Dendritic cell treated with granulocyte-macrophage colony-stimulating factor and Interleukin-4, amounts not matched to agents 40 ng/mL and 50 ng/mL, for 4 days (primary cell): ENCODE measurements around the gene CRELD2.
A peak's percentile ranks its signal among the peaks of the same experiment; 100 is the strongest.

ENCODE experiments used
- H3K27ac Mint-ChIP-seq: one replicate; pipeline ENCODE4 v1.8.0; 2022; ENCODE audit warnings: mild to moderate bottlenecking, mixed read lengths
- H3K27me3 Mint-ChIP-seq: one replicate; pipeline ENCODE4 v1.8.0; 2022; ENCODE audit warnings: mild to moderate bottlenecking, mixed read lengths
- H3K36me3 Mint-ChIP-seq: one replicate; pipeline ENCODE4 v1.8.0; 2022; ENCODE audit warnings: low read depth, mixed read lengths
- H3K4me1 Mint-ChIP-seq: one replicate; pipeline ENCODE4 v1.8.0; 2022; ENCODE audit warnings: low read depth, mixed read lengths
- H3K4me3 Mint-ChIP-seq: one replicate; pipeline ENCODE4 v1.8.0; 2022; ENCODE audit warnings: mild to moderate bottlenecking, moderate library complexity, mixed read lengths
- H3K9me3 Mint-ChIP-seq: one replicate; pipeline ENCODE4 v1.8.0; 2022; ENCODE audit warnings: mixed read lengths
- intact Hi-C: fragments of 100-400 bp; cut with micrococcal nuclease; formaldehyde crosslinking; loops from one replicate; pipeline ENCODE4 v1.15.0; 2022

CRELD2 gene

GRCh38 chr22:49962012-49962750 lies 43.7 kb downstream of the CRELD2 start:
- H3K9me3 Mint-ChIP-seq = no peaks in the 10 kb centered on the region
- peak overlapping the region; percentile 97 for H3K27ac Mint-ChIP-seq
- H3K27me3 Mint-ChIP-seq = no peaks in the 10 kb centered on the region
- H3K36me3 Mint-ChIP-seq = peaks cover 56% of the 10 kb centered on the region
- H3K4me3 Mint-ChIP-seq = peak overlapping the region; percentile 99
- H3K4me1 Mint-ChIP-seq = peaks cover 67% of the 10 kb centered on the region
- intact Hi-C loops = no loop called here

GRCh38 chr22:49962751-49963646 lies 44.6 kb downstream of the CRELD2 start:
- Mint-ChIP-seq H3K4me1 (peaks cover 68% of the 10 kb centered on the region), H3K9me3 (no peaks in the 10 kb centered on the region), H3K27ac (peak overlapping the region; percentile 97), H3K36me3 (peaks cover 60% of the 10 kb centered on the region), H3K4me3 (peak overlapping the region; percentile 99), H3K27me3 (no peaks in the 10 kb centered on the region)
- intact Hi-C loops = no loop called here

GRCh38 chr22:49963647-49964026 lies 45.2 kb downstream of the CRELD2 start:
- intact Hi-C loops = no loop called here
- Mint-ChIP-seq H3K27me3 (no peaks in the 10 kb centered on the region), H3K4me3 (peak overlapping the region; percentile 99), H3K27ac (peak overlapping the region; percentile 97), H3K9me3 (no peaks in the 10 kb centered on the region), H3K4me1 (peaks cover 68% of the 10 kb centered on the region), H3K36me3 (peaks cover 61% of the 10 kb centered on the region)

DNA sequence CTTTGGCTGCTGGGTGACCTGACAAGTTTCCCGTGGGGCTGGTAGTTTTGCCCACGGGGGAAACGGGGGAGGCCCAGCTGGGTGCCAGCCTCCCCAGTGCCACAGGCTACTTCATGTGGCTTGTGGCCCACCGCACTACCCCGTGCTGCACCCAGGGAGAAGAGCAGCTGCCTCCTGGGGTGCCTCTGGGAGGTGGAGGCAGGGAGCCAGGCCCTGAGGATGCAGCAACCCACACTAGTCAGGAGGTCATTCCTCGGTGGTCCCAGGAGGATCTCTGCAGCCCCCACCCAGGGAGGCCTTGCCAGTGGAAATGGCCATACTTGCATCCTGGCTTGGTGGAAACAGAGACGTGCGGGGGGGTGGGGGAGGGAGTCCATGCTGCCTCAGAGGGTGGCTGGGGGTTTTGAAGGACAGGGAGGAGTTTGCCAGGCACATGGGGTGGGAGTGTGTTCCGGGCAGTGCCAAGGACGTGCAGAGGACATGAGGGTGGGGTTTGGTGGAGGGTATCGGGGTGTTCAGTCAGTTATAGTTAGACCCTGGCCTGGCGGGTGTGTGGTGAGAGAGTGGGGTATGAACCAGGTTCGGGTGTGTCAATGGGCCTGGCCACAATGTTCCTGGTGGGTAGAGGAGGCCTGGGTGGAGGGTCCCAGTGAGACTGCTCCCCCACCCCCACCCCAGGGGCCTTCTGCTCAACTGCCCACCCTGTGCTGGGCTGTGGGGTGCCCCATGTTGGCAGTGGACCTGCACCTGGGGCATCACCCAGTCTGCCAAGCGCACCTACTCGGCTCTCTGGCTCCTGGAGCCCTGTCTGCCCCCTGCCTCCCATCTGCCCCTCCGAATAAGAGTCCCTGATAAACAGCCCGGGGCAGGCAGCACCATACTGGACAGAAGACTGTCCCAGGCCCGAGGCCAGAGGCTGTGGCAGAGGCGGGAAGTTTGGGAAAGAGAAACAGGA lies 46.0 kb downstream of the CRELD2 start:
- intact Hi-C loops = no loop called here
- no peaks in the 10 kb centered on the region for H3K27me3 Mint-ChIP-seq
- peak overlapping the region; percentile 97 for H3K27ac Mint-ChIP-seq
- H3K4me3 Mint-ChIP-seq = peak overlapping the region; percentile 99
- peaks cover 61% of the 10 kb centered on the region for H3K36me3 Mint-ChIP-seq
- H3K9me3 Mint-ChIP-seq = no peaks in the 10 kb centered on the region
- peaks cover 65% of the 10 kb centered on the region for H3K4me1 Mint-ChIP-seq

DNA sequence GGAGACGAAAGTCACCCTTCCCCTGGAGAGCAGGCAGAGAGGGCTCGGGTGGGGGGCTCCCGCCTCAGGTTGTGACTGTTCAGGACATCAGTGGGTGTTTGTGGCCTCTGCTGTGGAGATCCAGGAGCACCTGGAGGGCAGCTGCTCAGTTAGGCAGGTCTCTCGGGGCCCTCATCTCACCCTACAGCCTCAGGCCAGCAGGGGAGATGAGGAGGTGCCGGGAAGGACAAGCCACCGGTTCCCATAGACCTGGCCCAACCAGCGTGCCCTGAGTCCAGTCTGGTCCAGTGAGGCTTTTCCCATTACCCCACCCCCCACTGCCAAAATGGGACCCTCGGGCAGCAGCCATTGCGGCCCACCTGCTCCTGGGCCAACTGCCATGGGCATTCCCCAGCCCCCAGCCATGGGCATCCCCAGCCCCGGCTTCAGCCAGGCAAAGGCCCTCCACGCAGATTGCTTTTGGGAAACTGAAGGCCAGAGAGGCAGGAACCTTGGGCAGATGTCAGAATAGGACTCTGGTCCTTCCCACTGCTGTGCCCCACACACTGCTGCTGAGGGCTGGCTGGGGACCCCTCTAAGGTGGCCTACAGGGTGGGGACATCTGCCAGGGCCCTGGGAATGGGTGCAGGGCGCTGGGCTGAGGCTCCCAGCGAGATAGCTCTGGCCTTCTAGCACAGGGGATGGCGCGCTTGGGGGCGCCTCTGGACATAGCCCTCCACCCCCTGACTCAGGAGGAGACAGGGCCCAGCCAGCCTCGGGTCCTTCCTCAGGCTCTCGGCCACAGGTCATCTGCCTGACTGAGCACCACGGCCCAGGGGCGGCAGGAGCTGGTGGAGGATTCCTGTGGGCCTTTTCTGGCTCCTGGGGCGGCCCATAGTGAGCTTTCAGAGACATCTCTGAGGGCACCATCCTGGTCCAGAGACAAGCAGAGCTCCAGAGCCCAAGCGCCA lies 46.9 kb downstream of the CRELD2 start:
- intact Hi-C loops = no loop called here
- H3K4me1 Mint-ChIP-seq = peaks cover 72% of the 10 kb centered on the region
- peaks cover 61% of the 10 kb centered on the region for H3K36me3 Mint-ChIP-seq
- H3K27me3 Mint-ChIP-seq = no peaks in the 10 kb centered on the region
- no peaks in the 10 kb centered on the region for H3K9me3 Mint-ChIP-seq
- peak overlapping the region; percentile 99 for H3K4me3 Mint-ChIP-seq
- H3K27ac Mint-ChIP-seq = peak overlapping the region; percentile 97

DNA sequence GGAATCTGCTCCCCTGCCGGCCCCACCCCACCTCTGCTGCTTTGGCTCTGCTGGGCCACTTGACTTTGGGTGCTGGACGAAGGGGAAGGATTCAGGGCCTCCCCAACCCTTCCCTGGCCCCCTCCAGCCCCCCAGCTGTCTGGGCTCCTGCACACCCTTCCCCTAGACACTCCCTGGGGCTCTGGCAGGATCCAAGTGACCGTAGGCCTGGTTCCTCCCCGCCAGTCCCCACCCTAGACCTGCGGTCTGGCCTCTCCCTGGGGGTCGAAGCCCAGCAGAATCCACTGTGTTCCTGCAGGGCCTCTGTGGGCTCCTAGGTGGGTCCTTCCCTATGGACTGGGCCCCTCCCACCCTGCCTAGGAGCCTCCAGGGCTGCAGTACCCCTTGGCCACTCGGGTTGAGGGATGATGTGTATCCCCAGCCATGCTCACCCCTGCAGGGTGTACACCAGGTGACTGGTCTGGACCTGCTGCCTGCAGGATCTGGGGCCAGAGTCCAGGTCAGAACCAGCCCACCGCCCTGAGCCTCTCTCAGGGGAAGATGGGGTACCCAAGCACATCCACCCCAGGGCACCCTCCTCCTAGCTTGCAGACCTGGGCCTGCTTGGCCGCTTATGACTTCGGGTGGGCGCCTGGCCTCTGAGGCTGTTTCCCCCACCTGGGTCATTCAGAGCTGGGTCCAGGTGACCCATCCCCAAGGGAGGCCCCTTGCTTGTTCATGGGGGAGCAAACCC lies 47.8 kb downstream of the CRELD2 start:
- intact Hi-C loops = no loop called here
- Mint-ChIP-seq H3K36me3 (peaks cover 57% of the 10 kb centered on the region), H3K4me3 (peak overlapping the region; percentile 44), H3K27ac (peak overlapping the region; percentile 97), H3K4me1 (peaks cover 80% of the 10 kb centered on the region), H3K27me3 (no peaks in the 10 kb centered on the region), H3K9me3 (no peaks in the 10 kb centered on the region)

DNA sequence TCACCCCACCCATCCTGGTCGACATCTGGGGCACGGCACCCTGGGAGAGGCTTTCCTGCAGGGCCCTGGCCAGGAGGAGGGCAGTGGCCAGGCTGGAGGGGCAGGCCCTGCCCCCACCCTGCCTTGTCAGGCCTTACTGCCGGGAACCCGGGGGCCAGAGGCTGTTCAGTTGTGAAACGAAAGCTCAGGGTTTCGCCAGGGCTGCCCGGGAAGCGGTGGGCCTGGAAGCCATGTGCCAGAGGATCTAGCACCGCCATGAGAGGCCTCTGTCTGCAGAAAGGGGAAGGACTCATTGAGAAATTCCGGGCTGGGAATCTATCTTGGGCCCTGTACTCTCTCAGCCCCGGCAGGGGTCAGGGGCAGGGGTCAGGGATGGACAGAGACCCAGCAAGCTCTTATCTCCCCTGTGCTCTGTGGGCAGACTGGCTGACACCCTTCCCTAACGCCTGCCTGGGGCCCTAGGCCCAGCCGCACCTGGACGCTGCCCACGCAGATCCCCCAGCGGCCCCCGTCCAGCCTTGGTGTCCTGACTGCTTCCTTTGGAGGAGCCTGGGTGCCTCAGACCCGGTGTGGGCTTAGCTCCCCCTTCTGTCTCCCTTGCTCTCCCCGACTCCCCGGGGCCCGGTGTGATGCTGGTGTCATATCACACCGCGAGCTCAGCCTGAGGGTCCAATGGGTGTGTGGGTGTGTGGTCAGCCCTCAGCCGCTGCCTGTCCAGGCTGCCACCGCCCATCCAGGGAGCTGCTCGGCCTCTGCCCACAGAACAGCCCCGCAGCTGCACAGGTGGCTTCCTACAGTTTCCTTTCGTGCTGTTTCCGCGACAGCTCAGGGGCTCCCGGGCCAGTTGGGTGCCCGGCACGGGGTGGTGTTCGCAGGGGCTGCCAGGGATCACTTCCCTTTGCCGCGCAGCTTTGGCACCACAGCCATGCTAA lies 48.6 kb downstream of the CRELD2 start:
- Mint-ChIP-seq H3K27ac (peak overlapping the region; percentile 97), H3K36me3 (peaks cover 48% of the 10 kb centered on the region), H3K9me3 (no peaks in the 10 kb centered on the region), H3K4me3 (peak overlapping the region; percentile 73), H3K27me3 (no peaks in the 10 kb centered on the region), H3K4me1 (peaks cover 80% of the 10 kb centered on the region)
- intact Hi-C loops = no loop called here

DNA sequence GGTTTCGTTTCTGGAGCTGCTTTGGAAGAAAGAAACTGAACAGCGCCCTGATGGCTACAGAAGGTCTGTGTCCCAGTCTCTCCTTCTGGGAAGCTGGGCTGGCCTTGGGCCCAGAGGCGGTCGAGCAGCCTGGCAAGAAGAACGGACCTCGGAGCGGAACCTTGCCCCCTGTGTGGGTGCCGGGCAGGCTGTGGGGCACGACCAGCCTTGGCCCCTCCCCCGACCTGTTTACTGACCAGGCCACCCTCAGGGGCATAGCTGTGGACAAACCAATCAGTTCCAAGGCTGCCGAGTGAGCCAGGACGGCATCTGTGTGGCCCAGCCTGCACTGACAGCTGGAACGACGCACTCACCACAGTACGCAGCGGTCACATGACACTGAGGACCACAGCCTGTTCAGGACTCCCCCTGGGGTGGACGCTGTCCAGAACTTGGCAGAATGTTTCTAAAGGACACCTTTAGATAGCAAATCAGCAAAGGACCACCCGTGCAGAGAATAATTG lies 49.3 kb downstream of the CRELD2 start:
- peak overlapping the region; percentile 97 for H3K27ac Mint-ChIP-seq
- no peaks in the 10 kb centered on the region for H3K27me3 Mint-ChIP-seq
- intact Hi-C loops = no loop called here
- peaks cover 41% of the 10 kb centered on the region for H3K36me3 Mint-ChIP-seq
- peaks cover 80% of the 10 kb centered on the region for H3K4me1 Mint-ChIP-seq
- H3K9me3 Mint-ChIP-seq = no peaks in the 10 kb centered on the region
- H3K4me3 Mint-ChIP-seq = peak overlapping the region; percentile 73

GRCh38 chr22:49968313-49968830 lies 49.9 kb downstream of the CRELD2 start:
- intact Hi-C loops = no loop called here
- peak overlapping the region; percentile 14 for H3K4me3 Mint-ChIP-seq
- H3K9me3 Mint-ChIP-seq = no peaks in the 10 kb centered on the region
- no peaks in the 10 kb centered on the region for H3K27me3 Mint-ChIP-seq
- peaks cover 35% of the 10 kb centered on the region for H3K36me3 Mint-ChIP-seq
- peak overlapping the region; percentile 97 for H3K27ac Mint-ChIP-seq
- peaks cover 75% of the 10 kb centered on the region for H3K4me1 Mint-ChIP-seq

DNA sequence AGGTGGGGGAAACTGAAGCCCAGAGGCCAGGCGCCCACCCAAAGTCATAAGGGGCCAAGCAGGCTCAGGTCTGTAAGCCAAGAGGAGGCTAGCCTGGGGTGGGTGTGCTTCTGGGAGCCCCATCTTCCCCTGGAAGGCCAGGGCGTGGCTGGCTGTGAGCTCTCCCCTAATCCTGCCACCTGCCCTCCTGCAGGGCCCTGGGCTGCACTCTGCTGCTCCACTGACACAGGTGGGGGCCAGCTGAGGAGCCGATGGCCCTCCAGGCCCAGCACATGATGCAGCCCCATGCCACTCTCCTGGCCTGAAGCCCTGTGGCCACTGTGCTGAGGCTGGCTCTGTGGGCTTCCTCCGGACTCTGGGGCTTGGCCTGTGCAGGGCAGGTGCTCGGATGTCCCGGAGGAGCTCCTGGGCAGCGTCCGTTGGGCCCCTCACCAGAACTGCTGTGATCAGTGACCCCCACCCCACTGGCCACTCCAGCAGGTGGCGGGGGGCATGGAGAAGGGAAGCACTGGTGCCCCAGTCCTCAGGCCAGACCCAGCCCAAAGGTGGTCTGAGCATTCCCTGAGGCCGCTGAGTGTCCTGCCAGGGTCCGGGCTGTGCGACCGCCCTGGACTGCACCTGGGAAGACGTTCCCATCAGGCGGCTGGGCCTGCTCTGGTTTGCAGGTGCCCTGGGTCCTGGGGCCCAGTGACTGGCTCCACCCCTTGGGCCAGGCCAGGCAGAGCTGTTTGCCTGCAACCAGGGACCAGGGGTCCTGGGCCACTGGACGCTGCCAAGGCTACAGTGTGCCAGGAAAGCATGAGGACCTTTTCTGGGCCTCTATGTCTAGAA lies 50.6 kb downstream of the CRELD2 start:
- peak overlapping the region; percentile 97 for H3K27ac Mint-ChIP-seq
- intact Hi-C loops = no loop called here

More for the DNA sequence above, 50.6 kb downstream of the CRELD2 start:
- H3K27me3 Mint-ChIP-seq = no peaks in the 10 kb centered on the region
- H3K9me3 Mint-ChIP-seq = no peaks in the 10 kb centered on the region
- H3K4me3 Mint-ChIP-seq = no peak overlapping the region
- peaks cover 28% of the 10 kb centered on the region for H3K36me3 Mint-ChIP-seq
- H3K4me1 Mint-ChIP-seq = peaks cover 68% of the 10 kb centered on the region
